GM23338 (cell line): Measurements from ENCODE around the gene NRXN2. TPM values are rescaled to one million over a fixed set of nuclear protein-coding genes. Genes with fewer than 3 reads are reported as not detected.

Experiments used
- ATAC-seq: fragments of 200-7000 bp; cut with Tn5 transposase; 3 replicates; pipeline ENCODE4 v1.9.1; 2020
- DNase-seq: peaks from one replicate; pipeline ENCODE4 v3.0.0-alpha.2; 2015; ENCODE audit warnings: low spot score
- H2AFZ ChIP-seq: fragments of 200-600 bp; sonication (generic); 2 replicates; pipeline ENCODE4 v1.8.0; 2016; ENCODE audit warnings: antibody characterized with exemption, mild to moderate bottlenecking, moderate library complexity
- H3F3A ChIP-seq: fragments of 200-600 bp; sonication (generic); replicated peaks from 2 replicates; pipeline ENCODE4 v1.8.0; 2017; ENCODE audit warnings: antibody characterized with exemption, mixed run types, low read depth
- H3K27ac ChIP-seq: fragments of 200-600 bp; sonication (generic); 2 replicates; pipeline ENCODE4 v1.6.1; 2016; ENCODE audit warnings: low read depth
- H3K27me3 ChIP-seq: fragments of 200-600 bp; sonication (generic); 2 replicates; pipeline ENCODE4 v1.8.0; 2016; ENCODE audit warnings: mild to moderate bottlenecking, mixed run types, moderate library complexity; ENCODE audit not compliant: insufficient read depth
- H3K36me3 ChIP-seq: fragments of 200-600 bp; sonication (generic); 2 replicates; pipeline ENCODE4 v1.8.0; 2016; ENCODE audit warnings: mild to moderate bottlenecking; ENCODE audit not compliant: insufficient read depth
- H3K4me1 ChIP-seq: fragments of 200-600 bp; sonication (generic); 2 replicates; pipeline ENCODE4 v1.8.0; 2016; ENCODE audit warnings: mild to moderate bottlenecking, moderate library complexity; ENCODE audit not compliant: insufficient read depth
- H3K4me2 ChIP-seq: fragments of 200-600 bp; sonication (generic); 2 replicates; pipeline ENCODE4 v1.7.1; 2017; ENCODE audit warnings: mixed run types
- H3K4me3 ChIP-seq: fragments of 200-600 bp; sonication (generic); 2 replicates; pipeline ENCODE4 v1.6.1; 2016; ENCODE audit warnings: mixed run types
- H3K79me2 ChIP-seq: fragments of 200-600 bp; sonication (generic); replicated peaks from 2 replicates; pipeline ENCODE4 v1.8.0; 2017; ENCODE audit warnings: mild to moderate bottlenecking; ENCODE audit not compliant: insufficient read depth
- H3K9me2 ChIP-seq: fragments of 200-600 bp; sonication (generic); 2 replicates; pipeline ENCODE4 v1.8.0; 2017; ENCODE audit not compliant: insufficient read depth
- H4K20me1 ChIP-seq: fragments of 200-600 bp; sonication (generic); replicated peaks from 2 replicates; pipeline ENCODE4 v1.8.0; 2017; ENCODE audit warnings: mild to moderate bottlenecking; ENCODE audit not compliant: insufficient read depth
- H3K27ac Mint-ChIP-seq: 2 replicates; pipeline ENCODE4 v1.8.0; 2020; ENCODE audit warnings: inconsistent platforms, mild to moderate bottlenecking, moderate library complexity, mixed read lengths
- H3K27me3 Mint-ChIP-seq: 3 replicates; pipeline ENCODE4 v1.8.0; 2022; ENCODE audit warnings: low read depth, mild to moderate bottlenecking, moderate library complexity, mixed read lengths, inconsistent platforms; ENCODE audit not compliant: insufficient read depth, poor library complexity
- H3K36me3 Mint-ChIP-seq: 3 replicates; pipeline ENCODE4 v1.8.0; 2021; ENCODE audit warnings: low read depth, mild to moderate bottlenecking, inconsistent platforms, moderate library complexity, mixed read lengths
- H3K4me1 Mint-ChIP-seq: 3 replicates; pipeline ENCODE4 v1.8.0; 2020; ENCODE audit warnings: mild to moderate bottlenecking, inconsistent platforms, mixed read lengths
- H3K4me3 Mint-ChIP-seq: 3 replicates; pipeline ENCODE4 v1.8.0; 2021; ENCODE audit warnings: moderate library complexity, mild to moderate bottlenecking, inconsistent platforms, mixed read lengths
- H3K9me3 Mint-ChIP-seq: 3 replicates; pipeline ENCODE4 v1.8.0; 2020; ENCODE audit warnings: moderate library complexity, mild to moderate bottlenecking, inconsistent platforms, mixed read lengths
- CTCF ChIP-seq, 2 experiments: fragments of 200-600 bp in 1 of 2; sonication (generic) in 1 of 2; conservative IDR thresholded peaks; 2 replicates each; pipeline versions ENCODE4 v1.5.1 to v1.6.1; 2016 to 2017; ENCODE audit warnings: antibody characterized with exemption in 2 of 2, low read depth in 2 of 2, mild to moderate bottlenecking in 2 of 2, moderate library complexity in 1 of 2
- ETS1 ChIP-seq: IDR thresholded peaks from 2 replicates; pipeline ENCODE4 v1.6.1; 2016; ENCODE audit warnings: antibody characterized with exemption
- POLR2AphosphoS5 ChIP-seq: IDR thresholded peaks from 2 replicates; pipeline ENCODE4 v1.6.1; 2016; ENCODE audit warnings: antibody characterized with exemption, low read depth
- ZNF114 ChIP-seq: fragments of 250-450 bp; sonication (Bioruptor Pico); IDR thresholded peaks from 2 replicates; pipeline ENCODE4 v1.5.0; 2020; ENCODE audit warnings: mild to moderate bottlenecking, moderate library complexity
- ZNF331 ChIP-seq: fragments of 250-450 bp; sonication (Bioruptor Pico); IDR thresholded peaks from 2 replicates; pipeline ENCODE4 v1.5.0; 2020; ENCODE audit warnings: low read depth, mild to moderate bottlenecking, moderate library complexity
- ZNF462 ChIP-seq: fragments of 250-450 bp; sonication (Bioruptor Pico); IDR thresholded peaks from 2 replicates; pipeline ENCODE4 v1.5.0; 2020; ENCODE audit warnings: mild to moderate bottlenecking, moderate library complexity
- polyA plus RNA-seq: library from polyadenylated mRNA; unstranded; fragments of >200 nt; fragmentation: Nextera tagmentation; extraction: Ambion mirVana; gene quantifications from 2 replicates; pipeline ENCODE4 v1.2.1, GENCODE V29; 2016
- total RNA-seq: library from RNA; depleted of rRNA; stranded (reverse); fragments of >200 nt; shearing (Covaris generic); gene quantifications from 2 replicates; pipeline ENCODE4 v1.2.3, GENCODE V29; 2014

NRXN2 gene
- total and polyA plus RNA-seq, 2 experiments from 2014 or later: 3.4 to 17.0 TPM

- TF ChIP-seq CTCF (conservative IDR thresholded peaks at IDR 0.05; ENCODE audit: low read depth in 2 of 2): no peak
- no peak for TF ChIP-seq ZNF462 (CRISPR knock-in tag)
- no peak for TF ChIP-seq ETS1
- no peak; the same call in 1 of the 2 replicates for TF ChIP-seq POLR2AphosphoS5
- no peak for TF ChIP-seq ZNF114 (CRISPR knock-in tag)
- TF ChIP-seq ZNF331 (CRISPR knock-in tag): no peak
- ATAC-seq: no peak
- H3K4me1 ChIP-seq: peaks cover 25% of the 10 kb centered on the region
- Mint-ChIP-seq H3K9me3 (no peaks in the 10 kb centered on the region), H3K27ac (no peak overlapping the region), H3K27me3 (peaks cover 27% of the 10 kb centered on the region), H3K4me1 (peaks cover 48% of the 10 kb centered on the region), H3K36me3 (peaks cover 96% of the 10 kb centered on the region), H3K4me3 (no peak overlapping the region; the same call in 2 of the 3 replicates)
- H3K4me2 ChIP-seq: no peak overlapping the region
- peaks cover 72% of the 10 kb centered on the region for H3K36me3 ChIP-seq
- H3K27me3 ChIP-seq: no peaks in the 10 kb centered on the region
- H3K27ac ChIP-seq: peak overlapping the region; percentile 74
- H3K9me2 ChIP-seq: no peaks in the 10 kb centered on the region
- no peak overlapping the region for H3K4me3 ChIP-seq
- peaks cover 73% of the 10 kb centered on the region for H4K20me1 ChIP-seq
- H3F3A ChIP-seq: peaks cover 81% of the 10 kb centered on the region
- H3K79me2 ChIP-seq: peaks cover 55% of the 10 kb centered on the region
- DNase-seq: no peak
- no peak overlapping the region for H2AFZ ChIP-seq
These were observed 45.3 kb upstream of the NRXN2 start for GRCh38 chr11:64768300-64768694.
